ENCODE measurements around the gene MRPL23. TPM values are rescaled to one million over a fixed set of nuclear protein-coding genes. Genes with fewer than 3 reads are reported as not detected.

Gene MRPL23
- total and polyA plus RNA-seq, 4 donors: 33.0 to 83.9 (median 67.6) TPM

- TF ChIP-seq YY1 (IDR thresholded peaks at IDR 0.05) (no peak), MAX (IDR thresholded peaks at IDR 0.05) (no peak), RAD21 (IDR thresholded peaks at IDR 0.05) (peak in 1 of 2 donors; percentile 29), RXRA (IDR thresholded peaks at IDR 0.05) (no peak), SP1 (IDR thresholded peaks at IDR 0.05) (no peak)
- TF ChIP-seq, protein P1, sequence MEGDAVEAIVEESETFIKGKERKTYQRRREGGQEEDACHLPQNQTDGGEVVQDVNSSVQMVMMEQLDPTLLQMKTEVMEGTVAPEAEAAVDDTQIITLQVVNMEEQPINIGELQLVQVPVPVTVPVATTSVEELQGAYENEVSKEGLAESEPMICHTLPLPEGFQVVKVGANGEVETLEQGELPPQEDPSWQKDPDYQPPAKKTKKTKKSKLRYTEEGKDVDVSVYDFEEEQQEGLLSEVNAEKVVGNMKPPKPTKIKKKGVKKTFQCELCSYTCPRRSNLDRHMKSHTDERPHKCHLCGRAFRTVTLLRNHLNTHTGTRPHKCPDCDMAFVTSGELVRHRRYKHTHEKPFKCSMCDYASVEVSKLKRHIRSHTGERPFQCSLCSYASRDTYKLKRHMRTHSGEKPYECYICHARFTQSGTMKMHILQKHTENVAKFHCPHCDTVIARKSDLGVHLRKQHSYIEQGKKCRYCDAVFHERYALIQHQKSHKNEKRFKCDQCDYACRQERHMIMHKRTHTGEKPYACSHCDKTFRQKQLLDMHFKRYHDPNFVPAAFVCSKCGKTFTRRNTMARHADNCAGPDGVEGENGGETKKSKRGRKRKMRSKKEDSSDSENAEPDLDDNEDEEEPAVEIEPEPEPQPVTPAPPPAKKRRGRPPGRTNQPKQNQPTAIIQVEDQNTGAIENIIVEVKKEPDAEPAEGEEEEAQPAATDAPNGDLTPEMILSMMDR (IDR thresholded peaks at IDR 0.05; ENCODE audit: low read depth, low read length, missing input control): peak; percentile 32
- no peaks in the 10 kb centered on the region for H3K27me3 ChIP-seq (ENCODE audit: control insufficient read depth in 4 of 4, insufficient read depth in 4 of 4, low read length in 3 of 4)
- no peaks in the 10 kb centered on the region for H3K36me3 ChIP-seq (ENCODE audit: control insufficient read depth in 4 of 4, insufficient read depth in 3 of 4, low read depth in 1 of 4, low read length in 3 of 4)
- no peak for DNase-seq (ENCODE audit: low spot score)
- H3K9ac ChIP-seq (ENCODE audit: low read depth in 1 of 2, low read length in 2 of 2): no peak overlapping the region
- no peak overlapping the region for H3K27ac ChIP-seq (ENCODE audit: low read depth in 1 of 2, low read length in 2 of 2)
- H3K4me1 ChIP-seq (ENCODE audit: control insufficient read depth in 4 of 4, insufficient read depth in 4 of 4, low read length in 3 of 4): no peaks in the 10 kb centered on the region
- H3K4me3 ChIP-seq (ENCODE audit: low read depth in 1 of 3, low read length in 3 of 3): no peak overlapping the region
- 69% methylated on average over 34 of the region's 34 CpGs for WGBS
- no peaks in the 10 kb centered on the region for H3K9me3 ChIP-seq (ENCODE audit: control insufficient read depth in 4 of 4, low read length in 3 of 4)
These were observed 29.4 kb upstream of the MRPL23 start for GRCh38 chr11:1917523-1918435.

DNA sequence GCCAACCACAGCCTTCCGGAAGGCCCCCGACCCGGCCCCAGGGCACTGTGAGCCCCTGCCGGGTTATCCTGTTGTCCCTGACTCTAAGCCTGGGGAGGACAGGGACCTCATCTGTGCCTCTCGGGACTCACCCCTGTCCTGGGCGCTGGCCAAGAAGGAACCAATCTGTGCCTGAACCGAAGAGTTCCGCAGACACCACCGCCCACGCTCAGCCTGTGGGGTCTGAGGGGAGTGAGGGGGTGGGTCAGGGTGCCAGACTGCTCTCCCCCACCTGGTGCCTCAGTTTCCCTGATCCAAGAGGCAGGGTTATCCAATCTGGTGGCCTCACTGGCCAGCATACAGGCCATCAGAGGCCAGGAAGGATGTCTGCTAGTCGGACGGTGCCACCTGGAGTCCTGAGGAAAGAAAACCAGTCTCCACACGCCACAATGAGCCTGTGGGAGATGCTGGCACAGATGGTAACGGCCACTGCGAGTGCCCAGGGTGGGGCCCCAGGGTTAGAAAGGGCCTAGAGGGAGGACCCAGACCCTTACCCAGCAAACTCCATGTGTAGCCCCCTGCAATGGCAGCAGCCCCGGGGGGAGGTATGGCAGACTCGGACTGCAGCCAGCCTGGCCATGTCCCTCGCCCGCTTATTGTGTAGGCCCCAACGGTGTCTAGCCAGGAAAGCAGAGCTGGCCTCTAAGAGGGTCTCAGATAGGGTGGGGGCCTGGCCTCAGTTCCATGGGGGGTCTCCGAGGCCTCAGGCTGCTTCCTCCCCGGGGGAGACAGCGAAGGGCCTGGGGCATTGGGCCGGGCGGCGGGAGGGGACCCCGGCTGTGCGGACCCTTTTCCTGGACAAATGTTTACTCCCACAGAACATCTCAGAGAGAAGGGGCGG lies 28.5 kb upstream of the MRPL23 start:
- WGBS: 86% methylated on average over 29 of the region's 29 CpGs
- Histone ChIP-seq H3K36me3 (ENCODE audit: control insufficient read depth in 4 of 4, insufficient read depth in 3 of 4, low read depth in 1 of 4, low read length in 3 of 4) (no peaks in the 10 kb centered on the region), H3K9me3 (ENCODE audit: control insufficient read depth in 4 of 4, low read length in 3 of 4) (no peaks in the 10 kb centered on the region), H3K27ac (ENCODE audit: low read depth in 1 of 2, low read length in 2 of 2) (no peak overlapping the region), H3K4me3 (ENCODE audit: low read depth in 1 of 3, low read length in 3 of 3) (no peak overlapping the region), H3K4me1 (ENCODE audit: control insufficient read depth in 4 of 4, insufficient read depth in 4 of 4, low read length in 3 of 4) (no peaks in the 10 kb centered on the region), H3K9ac (ENCODE audit: low read depth in 1 of 2, low read length in 2 of 2) (no peak overlapping the region), H3K27me3 (ENCODE audit: control insufficient read depth in 4 of 4, insufficient read depth in 4 of 4, low read length in 3 of 4) (no peaks in the 10 kb centered on the region)
- TF ChIP-seq HNF4G (IDR thresholded peaks at IDR 0.05) (no peak), TAF1 (conservative IDR thresholded peaks at IDR 0.05) (no peak), JUND (IDR thresholded peaks at IDR 0.05) (no peak), YY1 (IDR thresholded peaks at IDR 0.05) (no peak), RXRA (IDR thresholded peaks at IDR 0.05) (no peak), ZBTB33 (IDR thresholded peaks at IDR 0.05) (no peak), EGR1 (IDR thresholded peaks at IDR 0.05; ENCODE audit: low read depth in 2 of 2) (no peak), FOXA2 (IDR thresholded peaks at IDR 0.05) (no peak), ATF3 (IDR thresholded peaks at IDR 0.05) (no peak), HNF4A (conservative IDR thresholded peaks at IDR 0.05) (no peak), SP1 (IDR thresholded peaks at IDR 0.05) (no peak), MAX (IDR thresholded peaks at IDR 0.05) (no peak), RAD21 (IDR thresholded peaks at IDR 0.05) (no peak), FOXA1 (IDR thresholded peaks at IDR 0.05) (no peak), NR2F2 (IDR thresholded peaks at IDR 0.05) (no peak)
- TF ChIP-seq, protein P1 (IDR thresholded peaks at IDR 0.05; ENCODE audit: low read depth, low read length, missing input control): no peak
- TF ChIP-seq, protein P2, sequence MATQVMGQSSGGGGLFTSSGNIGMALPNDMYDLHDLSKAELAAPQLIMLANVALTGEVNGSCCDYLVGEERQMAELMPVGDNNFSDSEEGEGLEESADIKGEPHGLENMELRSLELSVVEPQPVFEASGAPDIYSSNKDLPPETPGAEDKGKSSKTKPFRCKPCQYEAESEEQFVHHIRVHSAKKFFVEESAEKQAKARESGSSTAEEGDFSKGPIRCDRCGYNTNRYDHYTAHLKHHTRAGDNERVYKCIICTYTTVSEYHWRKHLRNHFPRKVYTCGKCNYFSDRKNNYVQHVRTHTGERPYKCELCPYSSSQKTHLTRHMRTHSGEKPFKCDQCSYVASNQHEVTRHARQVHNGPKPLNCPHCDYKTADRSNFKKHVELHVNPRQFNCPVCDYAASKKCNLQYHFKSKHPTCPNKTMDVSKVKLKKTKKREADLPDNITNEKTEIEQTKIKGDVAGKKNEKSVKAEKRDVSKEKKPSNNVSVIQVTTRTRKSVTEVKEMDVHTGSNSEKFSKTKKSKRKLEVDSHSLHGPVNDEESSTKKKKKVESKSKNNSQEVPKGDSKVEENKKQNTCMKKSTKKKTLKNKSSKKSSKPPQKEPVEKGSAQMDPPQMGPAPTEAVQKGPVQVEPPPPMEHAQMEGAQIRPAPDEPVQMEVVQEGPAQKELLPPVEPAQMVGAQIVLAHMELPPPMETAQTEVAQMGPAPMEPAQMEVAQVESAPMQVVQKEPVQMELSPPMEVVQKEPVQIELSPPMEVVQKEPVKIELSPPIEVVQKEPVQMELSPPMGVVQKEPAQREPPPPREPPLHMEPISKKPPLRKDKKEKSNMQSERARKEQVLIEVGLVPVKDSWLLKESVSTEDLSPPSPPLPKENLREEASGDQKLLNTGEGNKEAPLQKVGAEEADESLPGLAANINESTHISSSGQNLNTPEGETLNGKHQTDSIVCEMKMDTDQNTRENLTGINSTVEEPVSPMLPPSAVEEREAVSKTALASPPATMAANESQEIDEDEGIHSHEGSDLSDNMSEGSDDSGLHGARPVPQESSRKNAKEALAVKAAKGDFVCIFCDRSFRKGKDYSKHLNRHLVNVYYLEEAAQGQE (IDR thresholded peaks at IDR 0.05): no peak
- no peak for DNase-seq (ENCODE audit: low spot score)

Measured in liver (tissue), 9 donors.